ENCODE data around the gene RSPH6A.

The RSPH6A gene

GRCh38 chr19:45860359-45861259 lies 45.5 kb upstream of the RSPH6A start:
- H3K4me3 ChIP-seq (ENCODE audit: low read depth, low read length): no peak overlapping the region
- TF ChIP-seq CTCF (IDR thresholded peaks at IDR 0.05; ENCODE audit: low read depth, low read length): no peak

GRCh38 chr19:45854167-45854778 lies 39.2 kb upstream of the RSPH6A start:
- H3K4me3 ChIP-seq (ENCODE audit: low read depth, low read length): no peak overlapping the region
- TF ChIP-seq CTCF (IDR thresholded peaks at IDR 0.05; ENCODE audit: low read depth, low read length): no peak

GRCh38 chr19:45852983-45853382 lies 37.9 kb upstream of the RSPH6A start:
- TF ChIP-seq CTCF (IDR thresholded peaks at IDR 0.05; ENCODE audit: low read depth, low read length): no peak
- no peak overlapping the region for H3K4me3 ChIP-seq (ENCODE audit: low read depth, low read length)

- H3K4me3 ChIP-seq (ENCODE audit: low read depth, low read length): no peak overlapping the region
- TF ChIP-seq CTCF (IDR thresholded peaks at IDR 0.05; ENCODE audit: low read depth, low read length): no peak
Observed at GRCh38 chr19:45852145-45852750, 37.1 kb upstream of the RSPH6A start.

- TF ChIP-seq CTCF (IDR thresholded peaks at IDR 0.05; ENCODE audit: low read depth, low read length): peak; percentile 26; the same call in 1 of the 2 replicates
- H3K4me3 ChIP-seq (ENCODE audit: low read depth, low read length): no peak overlapping the region
Observed at GRCh38 chr19:45848922-45849321, 33.8 kb upstream of the RSPH6A start.

- TF ChIP-seq CTCF (IDR thresholded peaks at IDR 0.05; ENCODE audit: low read depth, low read length): no peak
- no peak overlapping the region for H3K4me3 ChIP-seq (ENCODE audit: low read depth, low read length)
Observed at GRCh38 chr19:45847663-45848062, 32.6 kb upstream of the RSPH6A start.

GRCh38 chr19:45842198-45842597 lies 27.1 kb upstream of the RSPH6A start:
- TF ChIP-seq CTCF (IDR thresholded peaks at IDR 0.05; ENCODE audit: low read depth, low read length): no peak
- no peak overlapping the region for H3K4me3 ChIP-seq (ENCODE audit: low read depth, low read length)
